SHP77 (cell line): ENCODE measurements around the gene POC1A.

Experiments used
- DNase-seq, 2 experiments: peaks; one replicate each; lab custom pipeline; 2025; lab: John Stamatoyannopoulos, UW

POC1A gene

GRCh38 chr3:52084216-52084945 is 69.8 kb downstream of the POC1A start:
- DNase-seq: no peak

- no peak for DNase-seq
Measured at GRCh38 chr3:52083556-52084087, 70.6 kb downstream of the POC1A start.

- no peak for DNase-seq
Measured at GRCh38 chr3:52082951-52083350, 71.3 kb downstream of the POC1A start.

DNA sequence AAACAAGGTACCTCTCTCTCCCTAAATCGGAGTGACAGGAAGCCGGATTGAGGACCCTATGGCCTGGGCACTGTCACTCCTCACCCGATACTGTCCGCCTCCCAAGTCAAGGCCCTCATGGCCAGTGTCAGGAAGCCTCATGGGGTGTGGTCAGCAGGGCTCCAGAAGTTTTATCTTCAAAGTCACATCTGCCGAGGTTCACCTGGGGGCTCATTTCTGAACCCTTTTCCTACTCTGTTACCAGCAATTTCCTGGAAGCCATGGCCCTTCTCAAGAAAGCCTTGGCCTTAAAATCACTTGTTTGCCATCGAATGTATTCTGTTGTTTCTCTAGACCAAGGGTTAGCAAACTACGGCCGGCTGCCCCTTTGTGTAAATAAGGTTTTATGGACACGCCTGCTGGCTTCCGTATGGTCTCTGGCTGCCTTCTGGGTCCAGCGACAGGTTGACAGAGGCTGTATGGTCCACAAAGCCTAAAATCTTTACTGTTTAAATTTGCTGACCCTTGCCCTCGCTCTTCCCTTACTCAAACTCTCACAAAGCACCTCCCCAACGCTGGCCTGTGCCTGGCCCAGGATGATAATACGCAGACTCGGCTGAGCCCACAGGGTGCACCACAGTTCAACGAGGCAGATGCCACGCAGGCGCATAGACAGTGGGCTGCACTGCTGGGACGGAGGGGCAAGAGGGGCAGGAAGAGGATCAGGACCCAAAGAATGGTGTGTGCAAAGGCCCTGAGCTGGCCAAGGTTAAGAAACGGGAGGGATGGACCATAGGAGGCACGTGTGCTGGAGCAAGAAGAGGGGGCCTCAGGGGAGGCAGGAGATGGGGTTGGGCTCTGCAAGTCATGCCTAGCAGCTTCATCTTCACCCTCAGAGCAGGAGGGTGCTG is 73.1 kb downstream of the POC1A start:
- DNase-seq: no peak

DNA sequence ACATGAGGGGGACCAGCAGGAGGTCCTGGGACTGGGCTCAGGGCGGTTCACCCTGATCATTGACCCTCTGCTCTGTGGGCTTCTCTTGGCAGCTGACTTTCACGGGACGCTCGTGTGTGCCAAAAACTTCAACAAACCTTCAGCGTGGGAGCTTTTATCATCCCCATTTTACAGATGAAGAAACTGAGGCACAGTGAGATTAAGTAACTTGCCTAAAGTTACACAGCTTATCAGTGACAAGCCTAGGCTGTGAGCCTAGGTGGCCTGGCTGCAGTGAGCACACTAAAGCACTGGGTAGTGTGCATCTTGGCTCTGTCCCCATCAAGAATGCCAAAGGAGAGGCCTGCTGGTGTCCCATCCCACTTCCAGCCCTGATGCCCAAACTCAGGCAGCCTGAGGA is 74.3 kb downstream of the POC1A start:
- no peak for DNase-seq

DNA sequence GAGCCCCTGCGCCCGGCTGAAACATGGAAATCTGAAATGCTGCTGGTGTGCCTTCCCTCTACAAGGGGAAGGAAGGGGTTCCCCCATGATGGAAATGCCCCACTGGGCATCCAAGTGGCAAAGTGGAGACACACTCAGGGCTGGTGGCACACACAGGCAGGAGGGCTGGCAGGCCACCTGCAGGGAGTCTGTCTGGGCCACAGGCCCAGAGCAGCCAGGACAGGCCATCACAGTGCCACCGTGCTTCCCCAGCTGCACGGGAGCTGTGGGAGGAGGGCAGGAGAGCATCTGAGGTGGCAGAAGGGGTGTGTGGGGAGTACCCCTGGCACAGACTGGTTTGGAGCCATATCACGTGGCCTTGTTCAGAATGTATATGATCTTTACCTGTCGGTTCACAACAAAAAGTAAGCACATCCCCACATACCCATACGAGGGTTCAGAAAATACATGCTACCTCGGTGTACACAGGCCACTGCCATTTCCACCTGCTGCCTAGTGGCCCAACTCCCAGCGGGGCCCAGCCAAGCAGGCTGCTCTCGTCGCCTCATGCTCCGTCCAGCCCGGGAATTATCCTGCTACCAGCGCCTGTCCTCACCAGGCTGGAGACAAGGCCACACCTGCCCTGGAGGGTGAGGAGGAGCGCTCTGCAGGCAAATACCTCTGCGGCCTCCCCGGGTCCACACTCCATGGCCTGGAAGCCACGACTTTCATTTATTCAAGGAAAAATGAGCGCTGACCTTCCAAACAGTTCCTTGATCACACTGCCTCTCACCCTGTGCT is 75.3 kb downstream of the POC1A start:
- DNase-seq: no peak

GRCh38 chr3:52077925-52078324 is 76.3 kb downstream of the POC1A start:
- no peak for DNase-seq

DNA sequence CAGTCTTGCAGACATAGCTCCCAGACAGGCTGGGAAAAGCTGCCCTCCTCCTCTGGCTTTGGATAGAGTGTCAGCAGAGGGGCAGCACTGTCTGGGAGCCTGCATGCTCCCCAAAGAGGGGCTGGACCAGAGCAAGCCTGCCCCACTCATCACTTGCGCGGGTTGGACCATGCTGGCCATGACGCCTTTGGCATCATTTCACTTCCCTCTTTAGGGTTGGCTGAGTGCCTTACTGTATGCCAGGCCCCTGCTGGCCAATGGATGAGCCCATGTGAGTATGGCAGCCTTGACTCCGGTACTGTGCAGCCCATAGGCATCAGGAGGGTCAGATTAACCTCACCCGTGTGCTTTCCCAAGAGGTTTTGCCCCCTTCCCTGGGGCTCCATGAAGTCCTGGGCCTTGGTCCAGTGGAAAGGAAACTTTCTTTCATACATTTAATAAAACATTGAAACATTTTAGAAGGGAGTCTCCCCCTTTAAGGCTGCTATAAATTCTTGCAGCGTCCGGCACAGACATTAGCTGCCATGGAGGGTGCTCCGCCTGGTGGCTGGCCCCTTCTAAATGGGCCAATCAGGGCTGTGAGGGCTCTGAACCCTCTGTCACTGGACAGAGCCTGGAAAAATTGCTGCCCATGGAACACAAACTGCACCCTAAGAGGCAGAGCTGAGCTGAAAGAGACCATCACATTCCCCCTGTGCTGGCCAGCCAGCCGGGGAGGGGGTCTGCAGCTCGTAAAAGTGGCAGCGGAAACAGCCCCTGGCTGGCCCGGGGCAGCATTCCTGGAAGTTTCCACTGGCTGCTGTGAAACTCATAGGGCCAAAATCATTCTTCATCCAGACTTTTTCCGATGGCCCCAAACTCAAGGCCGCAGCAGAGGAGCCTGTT is 77.1 kb downstream of the POC1A start:
- DNase-seq: no peak

GRCh38 chr3:52073490-52073889 is 80.7 kb downstream of the POC1A start:
- no peak for DNase-seq

- DNase-seq: no peak
Measured at GRCh38 chr3:52072471-52072870, 81.8 kb downstream of the POC1A start.

DNA sequence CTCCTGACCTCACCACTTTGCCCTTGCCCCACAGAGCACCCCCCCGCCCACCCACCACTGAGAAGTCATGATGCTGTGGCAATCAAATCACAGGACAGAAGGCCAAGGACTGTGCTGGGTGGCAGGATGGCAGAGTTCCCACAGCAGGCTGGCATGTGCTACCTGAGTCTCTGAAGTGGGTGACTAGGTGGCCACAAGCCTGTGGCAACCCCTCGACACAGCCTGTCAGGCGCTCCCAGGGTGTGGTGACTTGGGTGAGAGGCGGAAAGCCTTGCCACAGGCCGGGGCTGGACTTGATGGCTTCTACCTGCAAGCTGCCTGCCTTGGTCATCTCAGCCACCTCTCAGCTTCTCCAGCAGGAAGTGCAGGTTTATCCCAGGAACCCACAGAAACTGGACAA is 82.2 kb downstream of the POC1A start:
- no peak for DNase-seq

DNA sequence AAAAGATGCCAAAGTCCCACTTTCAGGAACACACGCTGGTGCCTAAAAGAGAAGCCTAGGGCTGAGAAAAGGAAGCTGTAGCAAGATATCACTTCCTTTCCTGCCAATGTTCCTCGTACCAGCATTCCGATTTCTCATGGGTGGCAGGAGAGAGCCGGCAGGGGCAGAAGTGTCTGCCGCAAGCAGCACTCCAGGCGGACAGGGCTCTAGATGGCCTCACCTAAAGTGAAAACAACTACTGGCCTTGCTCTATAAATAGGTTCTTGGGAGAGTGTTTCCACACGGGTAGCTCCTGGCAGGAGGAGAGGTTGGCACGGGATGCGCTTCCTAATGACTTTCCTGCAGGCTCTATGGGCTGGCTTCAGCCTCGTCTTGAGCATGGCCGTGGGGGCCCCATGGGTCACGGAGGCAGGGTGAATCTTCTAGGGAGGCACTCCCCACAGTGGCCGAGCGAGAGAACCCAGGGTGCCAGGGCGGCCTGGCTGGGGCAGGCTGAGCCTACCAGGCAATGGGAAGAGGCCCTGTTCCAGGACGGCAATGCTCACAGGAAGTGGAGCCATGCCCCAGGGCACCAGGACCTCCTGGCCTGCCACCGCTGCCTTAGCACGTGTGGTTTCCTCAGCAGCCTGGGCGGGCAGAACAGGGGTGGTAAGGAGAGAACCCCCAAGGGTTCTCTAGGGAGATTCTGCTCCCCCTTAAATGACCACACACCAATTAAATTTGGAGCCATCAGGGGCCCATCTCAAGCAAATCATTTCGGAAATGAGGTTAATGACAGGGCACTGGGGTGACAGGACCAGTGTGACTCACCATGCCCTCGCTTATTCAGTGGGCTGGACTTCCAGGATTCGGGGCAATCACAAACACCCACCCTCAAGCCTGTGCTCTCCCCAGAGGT is 83.2 kb downstream of the POC1A start:
- no peak for DNase-seq

DNA sequence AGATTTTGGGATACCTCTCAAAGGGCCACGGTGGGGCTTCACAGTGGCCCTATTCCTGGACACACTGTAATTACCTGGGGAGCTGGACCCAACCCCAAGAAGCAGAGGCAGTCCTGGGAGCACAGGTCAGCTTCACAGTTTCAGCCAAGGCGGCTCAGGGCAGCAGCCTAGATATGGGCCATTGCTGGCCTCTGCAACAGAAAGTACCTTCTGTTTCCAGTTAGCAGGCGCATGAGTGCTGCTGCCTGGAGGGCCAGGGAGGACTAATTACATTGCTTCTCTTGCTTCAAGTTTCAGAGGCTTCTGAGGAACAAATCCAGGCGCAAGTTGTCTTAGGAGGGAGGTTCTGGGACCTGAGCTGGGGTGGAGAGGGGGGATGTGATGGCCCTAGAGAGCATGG is 84.4 kb downstream of the POC1A start:
- DNase-seq: no peak

DNA sequence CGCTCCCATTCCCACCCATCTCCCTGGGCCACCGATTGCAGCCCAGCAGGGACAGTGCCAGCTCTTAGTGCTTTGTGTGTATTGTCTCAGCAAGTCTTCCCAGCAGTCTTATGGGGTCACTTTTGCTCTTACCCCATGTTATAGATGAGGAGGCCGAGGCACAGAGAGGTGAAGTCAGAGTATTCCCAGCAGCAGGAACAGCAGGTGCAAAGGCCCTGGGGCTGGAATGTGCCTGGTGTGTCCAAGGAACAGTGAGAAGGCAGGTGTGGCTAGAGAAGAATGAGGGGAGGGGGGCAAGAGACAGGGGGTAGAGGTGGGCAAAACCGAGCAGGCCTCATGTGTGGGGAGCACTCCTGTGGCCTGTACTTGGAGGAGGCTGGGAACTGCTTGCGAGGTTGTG is 85.1 kb downstream of the POC1A start:
- no peak for DNase-seq

DNA sequence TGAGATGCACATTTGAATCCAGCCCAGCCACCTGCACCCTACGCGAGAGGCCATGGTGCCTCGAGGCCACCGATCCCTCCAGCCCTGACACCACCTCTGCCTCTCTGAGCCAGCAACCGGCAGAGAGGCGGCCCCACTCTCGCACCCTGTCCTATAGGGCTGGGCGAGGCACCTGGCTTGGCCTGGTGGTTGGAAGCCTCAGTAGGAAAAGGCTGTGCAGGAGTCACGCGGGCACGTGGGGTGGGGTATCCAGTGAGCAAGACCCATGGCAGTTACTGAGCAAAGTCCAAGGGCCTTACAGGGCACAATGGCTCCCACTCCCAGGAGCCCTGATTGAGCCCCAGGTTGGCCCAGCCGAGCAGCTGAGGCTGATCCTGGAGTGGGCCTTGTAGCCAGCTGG is 85.5 kb downstream of the POC1A start:
- no peak for DNase-seq

GRCh38 chr3:52068055-52068571 is 86.1 kb downstream of the POC1A start:
- no peak for DNase-seq

GRCh38 chr3:52067526-52067925 is 86.7 kb downstream of the POC1A start:
- DNase-seq: no peak

- no peak for DNase-seq
Measured at GRCh38 chr3:52067046-52067445, 87.2 kb downstream of the POC1A start.

GRCh38 chr3:52065264-52065756 is 88.9 kb downstream of the POC1A start:
- no peak for DNase-seq

- DNase-seq: no peak
Measured at GRCh38 chr3:52064561-52064960, 89.7 kb downstream of the POC1A start.
